ENCODE data around the gene GPR55. TPM values are rescaled to one million over a fixed set of nuclear protein-coding genes. Genes with fewer than 3 reads are reported as not detected.
"Not testable (repeated sequence)": the region's sequence is repeated elsewhere in the genome, so short reads cannot be mapped to it uniquely, and the experiment has no call there.

Gene GPR55
- total RNA-seq, 2 experiments from 2014 or later = 1.5 to 1.6 TPM

GRCh38 chr2:230940471-230940815 lies 15.4 kb upstream of the GPR55 start:
- POLR2A ChIA-PET = no interaction called here
- CTCF ChIA-PET = interaction anchor here (0.5 kb wide), 1 partner anchor 105 kb away, joined by 4 read pairs; no protein-coding TSS in a partner anchor
- Mint-ChIP-seq H3K27me3 (peaks cover 17% of the 10 kb centered on the region), H3K4me1 (ENCODE audit: low read depth) (peaks cover 26% of the 10 kb centered on the region), H3K9me3 (peaks cover 23% of the 10 kb centered on the region), H3K4me3 (no peak overlapping the region), H3K27ac (no peak overlapping the region), H3K36me3 (peaks cover 16% of the 10 kb centered on the region)
- DNase-seq = no peak
- intact Hi-C loops (cut with micrococcal nuclease) = no loop called here

- H3K36me3 Mint-ChIP-seq = peaks cover 15% of the 10 kb centered on the region
- no peak overlapping the region for H3K4me3 Mint-ChIP-seq
- DNase-seq = no peak
- ChIA-PET CTCF (no interaction called here), POLR2A (no interaction called here)
- peaks cover 26% of the 10 kb centered on the region for H3K9me3 Mint-ChIP-seq
- no peak overlapping the region for H3K27ac Mint-ChIP-seq
- peaks cover 21% of the 10 kb centered on the region for H3K4me1 Mint-ChIP-seq (ENCODE audit: low read depth)
- intact Hi-C loops (cut with micrococcal nuclease) = no loop called here
- H3K27me3 Mint-ChIP-seq = peaks cover 20% of the 10 kb centered on the region
Observed at GRCh38 chr2:230939691-230940470, 14.8 kb upstream of the GPR55 start.

GRCh38 chr2:230939066-230939591 lies 14.1 kb upstream of the GPR55 start:
- ChIA-PET POLR2A (no interaction called here), CTCF (interaction anchor here (0.7 kb wide), 1 partner anchor 15 kb away, joined by 3 read pairs; no protein-coding TSS in a partner anchor)
- Mint-ChIP-seq H3K4me3 (no peak overlapping the region), H3K27me3 (peaks cover 21% of the 10 kb centered on the region), H3K27ac (no peak overlapping the region), H3K4me1 (ENCODE audit: low read depth) (peaks cover 13% of the 10 kb centered on the region), H3K36me3 (peaks cover 14% of the 10 kb centered on the region), H3K9me3 (peaks cover 26% of the 10 kb centered on the region)
- intact Hi-C loops (cut with micrococcal nuclease) = no loop called here
- DNase-seq = no peak

GRCh38 chr2:230938516-230939065 lies 13.5 kb upstream of the GPR55 start:
- Mint-ChIP-seq H3K4me1 (ENCODE audit: low read depth) (peaks cover 8% of the 10 kb centered on the region), H3K27ac (no peak overlapping the region), H3K9me3 (peaks cover 26% of the 10 kb centered on the region), H3K27me3 (peaks cover 21% of the 10 kb centered on the region), H3K4me3 (no peak overlapping the region), H3K36me3 (peaks cover 14% of the 10 kb centered on the region)
- ChIA-PET POLR2A (interaction anchor here (0.6 kb wide), 1 partner anchor 17 kb away, joined by 3 read pairs; no protein-coding TSS in a partner anchor), CTCF (interaction anchor here (0.7 kb wide), 1 partner anchor 14 kb away, joined by 3 read pairs; no protein-coding TSS in a partner anchor)
- intact Hi-C loops (cut with micrococcal nuclease) = no loop called here
- DNase-seq = peak; percentile 8

GRCh38 chr2:230938098-230938497 lies 13.1 kb upstream of the GPR55 start:
- H3K4me3 Mint-ChIP-seq = no peak overlapping the region
- DNase-seq = no peak
- H3K27ac Mint-ChIP-seq = no peak overlapping the region
- peaks cover 14% of the 10 kb centered on the region for H3K36me3 Mint-ChIP-seq
- peaks cover 4% of the 10 kb centered on the region for H3K4me1 Mint-ChIP-seq (ENCODE audit: low read depth)
- peaks cover 26% of the 10 kb centered on the region for H3K9me3 Mint-ChIP-seq
- intact Hi-C loops (cut with micrococcal nuclease) = no loop called here
- peaks cover 19% of the 10 kb centered on the region for H3K27me3 Mint-ChIP-seq
- CTCF ChIA-PET = interaction anchor here (0.7 kb wide), 1 partner anchor 14 kb away, joined by 3 read pairs; no protein-coding TSS in a partner anchor
- POLR2A ChIA-PET = interaction anchor here (0.6 kb wide), 1 partner anchor 18 kb away, joined by 3 read pairs; no protein-coding TSS in a partner anchor

- CTCF ChIA-PET = no interaction called here
Observed at GRCh38 chr2:230937362-230937761, 12.3 kb upstream of the GPR55 start.

GRCh38 chr2:230936243-230936642 lies 11.2 kb upstream of the GPR55 start:
- H3K27me3 Mint-ChIP-seq = peaks cover 15% of the 10 kb centered on the region
- H3K4me1 Mint-ChIP-seq (ENCODE audit: low read depth); DNase-seq; intact Hi-C loops (cut with micrococcal nuclease); POLR2A ChIA-PET; H3K27ac Mint-ChIP-seq; H3K4me3 Mint-ChIP-seq; CTCF ChIA-PET: not testable (repeated sequence)
- H3K36me3 Mint-ChIP-seq = peaks cover 14% of the 10 kb centered on the region
- peaks cover 26% of the 10 kb centered on the region for H3K9me3 Mint-ChIP-seq

More at GRCh38 chr2:230937362-230937761, 12.3 kb upstream of the GPR55 start:
- no peak for DNase-seq
- H3K27me3 Mint-ChIP-seq = peaks cover 21% of the 10 kb centered on the region
- H3K36me3 Mint-ChIP-seq = peaks cover 14% of the 10 kb centered on the region
- intact Hi-C loops (cut with micrococcal nuclease) = no loop called here
- H3K27ac Mint-ChIP-seq = no peak overlapping the region
- POLR2A ChIA-PET = no interaction called here
- H3K4me1 Mint-ChIP-seq (ENCODE audit: low read depth) = peaks cover 3% of the 10 kb centered on the region
- H3K9me3 Mint-ChIP-seq = peaks cover 26% of the 10 kb centered on the region
- H3K4me3 Mint-ChIP-seq = no peak overlapping the region

- intact Hi-C loops (cut with micrococcal nuclease) = no loop called here
- Mint-ChIP-seq H3K9me3 (peaks cover 26% of the 10 kb centered on the region), H3K36me3 (peaks cover 14% of the 10 kb centered on the region), H3K27ac (no peak overlapping the region), H3K4me1 (ENCODE audit: low read depth) (peaks cover 3% of the 10 kb centered on the region), H3K27me3 (peaks cover 18% of the 10 kb centered on the region), H3K4me3 (no peak overlapping the region)
- ChIA-PET POLR2A (no interaction called here), CTCF (no interaction called here)
- no peak for DNase-seq
Observed at GRCh38 chr2:230935130-230935430, 10.0 kb upstream of the GPR55 start.

- ChIA-PET POLR2A (no interaction called here), CTCF (no interaction called here)
- Mint-ChIP-seq H3K4me3 (no peak overlapping the region), H3K36me3 (peaks cover 14% of the 10 kb centered on the region), H3K9me3 (peaks cover 26% of the 10 kb centered on the region), H3K27me3 (peaks cover 18% of the 10 kb centered on the region), H3K4me1 (ENCODE audit: low read depth) (peaks cover 3% of the 10 kb centered on the region), H3K27ac (no peak overlapping the region)
- peak; percentile 6 for DNase-seq
- intact Hi-C loops (cut with micrococcal nuclease) = no loop called here
Observed at GRCh38 chr2:230934231-230935129, 9.4 kb upstream of the GPR55 start.

- Mint-ChIP-seq H3K4me1 (ENCODE audit: low read depth) (peaks cover 3% of the 10 kb centered on the region), H3K27ac (no peak overlapping the region), H3K4me3 (no peak overlapping the region), H3K27me3 (peaks cover 18% of the 10 kb centered on the region), H3K9me3 (peaks cover 26% of the 10 kb centered on the region), H3K36me3 (peaks cover 14% of the 10 kb centered on the region)
- CTCF ChIA-PET = no interaction called here
- no peak for DNase-seq
- POLR2A ChIA-PET = no interaction called here
- intact Hi-C loops (cut with micrococcal nuclease) = no loop called here
Observed at GRCh38 chr2:230933521-230934180, 8.6 kb upstream of the GPR55 start.

GRCh38 chr2:230932556-230933511 lies 7.8 kb upstream of the GPR55 start:
- H3K4me1 Mint-ChIP-seq (ENCODE audit: low read depth) = peaks cover 3% of the 10 kb centered on the region
- peaks cover 26% of the 10 kb centered on the region for H3K9me3 Mint-ChIP-seq
- CTCF ChIA-PET = interaction anchor here (1.0 to 1.5 kb wide), 2 partner anchors 35 to 53 kb away, joined by 3 to 4 read pairs; no protein-coding TSS in a partner anchor
- H3K27ac Mint-ChIP-seq = no peak overlapping the region
- peaks cover 20% of the 10 kb centered on the region for H3K27me3 Mint-ChIP-seq
- peak; percentile 12 for DNase-seq
- intact Hi-C loops (cut with micrococcal nuclease) = no loop called here
- POLR2A ChIA-PET = no interaction called here
- peaks cover 14% of the 10 kb centered on the region for H3K36me3 Mint-ChIP-seq
- H3K4me3 Mint-ChIP-seq = no peak overlapping the region
